Fibroblast of villous mesenchyme (primary cell): ENCODE measurements around the gene WASHC3. TPM values are rescaled to one million over a fixed set of nuclear protein-coding genes. Genes with fewer than 3 reads are reported as not detected.

ENCODE experiments used
- DNase-seq: peaks from one replicate; pipeline ENCODE4 v3.0.0-alpha.2; 2010; ENCODE audit warnings: low read depth
- H3K4me3 ChIP-seq: 2 replicates; pipeline ENCODE4 v1.5.1; 2011; ENCODE audit warnings: low read depth, mild to moderate bottlenecking, low read length
- CTCF ChIP-seq: IDR thresholded peaks from 2 replicates; pipeline ENCODE4 v1.5.1; 2012; ENCODE audit warnings: low read depth, mild to moderate bottlenecking, low read length; ENCODE audit not compliant: insufficient read depth
- total RNA-seq: library from RNA; depleted of rRNA; stranded (reverse); fragments of >200 nt; gene quantifications from 2 replicates; pipeline ENCODE4 v1.2.3, GENCODE V29; 2012

WASHC3 gene
- total RNA-seq, 1 donor = 75.1 TPM

GRCh38 chr12:102050660-102051430, 10.9 kb downstream of the WASHC3 start:
- H3K4me3 ChIP-seq = no peak overlapping the region
- no peak for TF ChIP-seq CTCF
- no peak for DNase-seq

GRCh38 chr12:102043928-102044327, 17.9 kb downstream of the WASHC3 start:
- DNase-seq = no peak
- H3K4me3 ChIP-seq = no peak overlapping the region
- TF ChIP-seq CTCF = no peak

GRCh38 chr12:102033991-102034745, 27.6 kb downstream of the WASHC3 start:
- H3K4me3 ChIP-seq = no peak overlapping the region
- TF ChIP-seq CTCF = no peak
- no peak for DNase-seq

GRCh38 chr12:102031852-102032251, 29.9 kb downstream of the WASHC3 start:
- no peak for TF ChIP-seq CTCF
- H3K4me3 ChIP-seq = no peak overlapping the region
- no peak for DNase-seq

- no peak for DNase-seq
- no peak overlapping the region for H3K4me3 ChIP-seq
- no peak for TF ChIP-seq CTCF
Measured at GRCh38 chr12:102029141-102029540, 32.6 kb downstream of the WASHC3 start.

GRCh38 chr12:102026728-102027127, 35.1 kb downstream of the WASHC3 start:
- DNase-seq = no peak
- TF ChIP-seq CTCF = no peak
- H3K4me3 ChIP-seq = no peak overlapping the region
